Heart right ventricle (tissue), 16 donors: ENCODE results near the gene OR10S1. TPM values are rescaled to one million over a fixed set of nuclear protein-coding genes. Genes with fewer than 3 reads are reported as not detected.

Experiments
- ATAC-seq, 8 donors: fragments of 200-7000 bp; cut with Tn5 transposase; one replicate each; pipeline ENCODE4 v1.9.1; 2020; ENCODE audit warnings: mild to moderate bottlenecking in 8 of 8, moderate library complexity in 8 of 8, moderate number of reproducible peaks in 1 of 8
- DNase-seq, 2 donors: peaks; one replicate each; pipeline ENCODE4 v3.0.0-alpha.2; 2020
- H3K27ac ChIP-seq, 10 donors: fragments of 200-600 bp; sonication (generic) in 2 of 10; one replicate each; pipeline versions ENCODE4 v1.5.0 to v1.8.0; 2020 to 2022; ENCODE audit warnings: mild to moderate bottlenecking in 3 of 10
- H3K27me3 ChIP-seq, 7 donors: fragments of 200-600 bp; one replicate each; pipeline ENCODE4 v1.8.0; 2021 to 2022; ENCODE audit warnings: mild to moderate bottlenecking in 2 of 7
- H3K36me3 ChIP-seq, 9 donors: fragments of 200-600 bp; sonication (generic) in 1 of 9; one replicate each; pipeline versions ENCODE4 v1.5.0 to v1.8.0; 2020 to 2022; ENCODE audit warnings: mild to moderate bottlenecking in 2 of 9
- H3K4me1 ChIP-seq, 9 donors: fragments of 200-600 bp; sonication (generic) in 1 of 9; one replicate each; pipeline versions ENCODE4 v1.5.0 to v1.8.0; 2020 to 2022; ENCODE audit warnings: mild to moderate bottlenecking in 4 of 9
- H3K4me3 ChIP-seq, 10 donors: fragments of 200-600 bp; sonication (generic) in 2 of 10; one replicate each; pipeline versions ENCODE4 v1.5.0 to v1.8.0; 2020 to 2022; ENCODE audit warnings: mild to moderate bottlenecking in 7 of 10, moderate library complexity in 2 of 10
- H3K9me3 ChIP-seq, 11 donors: fragments of 200-600 bp in 10 of 11; sonication (generic) in 2 of 11; one replicate each; pipeline versions ENCODE4 v1.5.0 to v1.8.0; 2013 to 2022; ENCODE audit warnings: mild to moderate bottlenecking in 2 of 11, control low read depth in 1 of 11, moderate library complexity in 1 of 11
- CTCF ChIP-seq, 9 donors: fragments of 200-600 bp; sonication (generic) in 2 of 9; IDR thresholded peaks; one replicate each; pipeline versions ENCODE4 v1.5.0 to v1.8.0; 2021 to 2022; ENCODE audit warnings: antibody characterized with exemption in 9 of 9, mild to moderate bottlenecking in 5 of 9, moderate library complexity in 1 of 9
- WGBS, 2 donors: extraction: QIAGEN DNeasy Blood & Tissue Kit; methylation state at CpG; one replicate each; pipeline ENCODE4 v1.1.7; 2013; ENCODE audit warnings: inconsistent platforms in 1 of 2; 5-methylcytosine and 5-hydroxymethylcytosine counted together
- intact Hi-C, 10 donors: fragments of 100-400 bp; cut with DNase I; formaldehyde crosslinking; loops; one replicate each; pipeline versions ENCODE4 v1.11.1 to v1.14.2; 2022
- polyA plus RNA-seq, 2 donors: library from polyadenylated mRNA; stranded (reverse); fragments of 200-250 nt; gene quantifications; one replicate each; pipeline ENCODE4 v1.2.3, GENCODE V29; 2013
- total RNA-seq, 10 donors: library from RNA; stranded (reverse); fragmentation: NEBNext Ultra II Directional in 3 of 10; extraction: Animal tissue kit (Norgen Biotek cat#: 25700) in 3 of 10; gene quantifications; one replicate each; pipeline versions ENCODE4 v1.2.1 to v1.2.4, GENCODE V29; 2021 to 2023
- donor health status: Arrhythmogenic right ventricular cardiomyopathy.
- donor health status: ischemic (EF 13 %, LVEDD 7.1; RV severe dilation, severe dysfunction).
- donor health status: healthy with polysubstance abuse.
- donor health status: DM: no; HTN: yes; CAD: no.
- donor health status: DM: no; HTN: no; CAD: no.
- donor health status: ischemic (EF 25% LVEDD 6.9; RV normal size, moderate dysfunction).
- donor health status: ischemic (EF 25% LVEDD 5.7; RV mildly dilated, moderate dysfunction).
- donor health status: healthy.
- donor health status: DM: yes; HTN: yes; CAD: no.
- donor health status: Ischemic cardiomyopathy.
- donor health status: ischemic (EF 35%, LVEDD 5.7; RV mildly dilated, moderate dysfunction).
- donor health status: nonischemic (EF 11% LVEDD 7.7; RV severe dilation, severe dysfunction).
- donor health status: DM: yes; HTN: yes; CAD: no.
- donor health status: PGD.
- donor health status: ischemic (EF 29% LVEDD 5.4; RV normal size, mild dysfunction).
- donor health status: nonischemic (EF 23%, LVEDD 6.1; RV moderate dilation, normal function).

OR10S1 gene
- total and polyA plus RNA-seq, 12 donors: not detected

- H3K36me3 ChIP-seq: no peaks in the 10 kb centered on the region
- no peak for TF ChIP-seq CTCF (IDR thresholded peaks at IDR 0.05)
- DNase-seq (no peak), ATAC-seq (no peak)
- WGBS, 2 donors: 73 to 89% methylated on average over 1 of the region's 1 CpG
- H3K4me1 ChIP-seq: no peaks in the 10 kb centered on the region
- no peak within 1 kb of the TSS for H3K27ac ChIP-seq
- no peaks in the 10 kb centered on the region for H3K9me3 ChIP-seq
- no peak within 1 kb of the TSS for H3K4me3 ChIP-seq
- intact Hi-C loops: no loop called here
- no peaks in the 10 kb centered on the region for H3K27me3 ChIP-seq
These were observed 38.3 kb downstream of the OR10S1 start, which contains the start of gene OR4D5 for GRCh38 chr11:123939317-123939716. OR4D5 (plus strand) TSS chr11:123939617; CDS start chr11:123939617, 0 bp downstream.

Other genes with a start within 250 kb of the OR10S1 start
- gene ZNF202, start 236.1 kb downstream of the OR10S1 start, total RNA-seq: 1 to 10 TPM; 3.8 to 6.0 (median 4.2) TPM
- gene ZNF202, start 236.1 kb downstream of the OR10S1 start, polyA plus RNA-seq: 1 to 10 TPM; 4.1 to 4.5 TPM
- gene OR6X1, start 223.3 kb downstream of the OR10S1 start, total RNA-seq: not detected
- not detected for gene OR6X1, start 223.3 kb downstream of the OR10S1 start, polyA plus RNA-seq
- gene OR6M1, start 171.4 kb downstream of the OR10S1 start, total RNA-seq: not detected
- not detected for gene OR6M1, start 171.4 kb downstream of the OR10S1 start, polyA plus RNA-seq
- not detected for gene TMEM225, start 92.1 kb downstream of the OR10S1 start, total RNA-seq
- not detected for gene TMEM225, start 92.1 kb downstream of the OR10S1 start, polyA plus RNA-seq
- gene OR8D4, start 75.6 kb downstream of the OR10S1 start, total RNA-seq: not detected
- not detected for gene OR8D4, start 75.6 kb downstream of the OR10S1 start, polyA plus RNA-seq
- not detected for gene OR4D5, start 38.2 kb downstream of the OR10S1 start, total RNA-seq
- gene OR4D5, start 38.2 kb downstream of the OR10S1 start, polyA plus RNA-seq: not detected
- gene OR6T1, start 33.9 kb downstream of the OR10S1 start, total RNA-seq: not detected
- not detected for gene OR6T1, start 33.9 kb downstream of the OR10S1 start, polyA plus RNA-seq
- not detected for gene OR10G6, start 17.4 kb upstream of the OR10S1 start, total RNA-seq
- gene OR10G6, start 17.4 kb upstream of the OR10S1 start, polyA plus RNA-seq: not detected
- not detected for gene OR10G4, start 35.2 kb upstream of the OR10S1 start, total RNA-seq
- gene OR10G4, start 35.2 kb upstream of the OR10S1 start, polyA plus RNA-seq: not detected
- gene OR10G9, start 45.2 kb upstream of the OR10S1 start, total RNA-seq: not detected
- not detected for gene OR10G9, start 45.2 kb upstream of the OR10S1 start, polyA plus RNA-seq
- gene OR10G8, start 49.0 kb upstream of the OR10S1 start, total RNA-seq: not detected
- not detected for gene OR10G8, start 49.0 kb upstream of the OR10S1 start, polyA plus RNA-seq
- gene OR10G7, start 63.5 kb upstream of the OR10S1 start, total RNA-seq: not detected
- gene OR10G7, start 63.5 kb upstream of the OR10S1 start, polyA plus RNA-seq: not detected
- gene VWA5A, start 137.7 kb upstream of the OR10S1 start, total RNA-seq: 1 to 10 TPM; 1.6 to 8.8 (median 3.6) TPM
- 1 to 10 TPM; 1.2 to 1.6 TPM for gene VWA5A, start 137.7 kb upstream of the OR10S1 start, polyA plus RNA-seq
- gene OR10D3, start 205.6 kb upstream of the OR10S1 start, total RNA-seq: not detected
- gene OR10D3, start 205.6 kb upstream of the OR10S1 start, polyA plus RNA-seq: not detected